DMS79 treated with DMSO at 0.1 percent for 48 hours (cell line): ENCODE results near the gene RS1.

Source experiments
- DNase-seq: peaks from one replicate; lab custom pipeline; 2025; lab: John Stamatoyannopoulos, UW

Gene RS1

GRCh38 chrX:18598413-18598812 is 73.5 kb downstream of the RS1 start:
- no peak for DNase-seq

DNA sequence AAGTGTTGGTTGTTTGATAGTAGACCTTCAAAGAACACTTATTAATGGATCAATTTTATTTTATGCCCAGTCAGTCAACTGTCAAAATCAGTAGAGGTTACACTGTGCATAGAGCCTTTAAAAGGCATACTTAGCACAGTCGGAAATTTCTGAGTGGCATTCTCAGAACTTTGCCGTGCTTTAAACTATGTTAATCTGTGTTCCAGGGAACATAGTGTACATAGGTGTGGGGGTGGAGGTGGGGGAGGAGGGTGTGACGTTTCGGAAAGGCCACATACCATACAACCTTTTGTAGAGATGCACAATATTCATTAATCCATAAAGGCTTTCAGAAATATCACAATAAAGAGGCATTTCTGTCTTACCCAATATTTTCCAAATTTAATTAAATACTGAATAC is 75.8 kb downstream of the RS1 start:
- no peak for DNase-seq

- DNase-seq: no peak
Observed at GRCh38 chrX:18594079-18594478, 77.8 kb downstream of the RS1 start.

DNA sequence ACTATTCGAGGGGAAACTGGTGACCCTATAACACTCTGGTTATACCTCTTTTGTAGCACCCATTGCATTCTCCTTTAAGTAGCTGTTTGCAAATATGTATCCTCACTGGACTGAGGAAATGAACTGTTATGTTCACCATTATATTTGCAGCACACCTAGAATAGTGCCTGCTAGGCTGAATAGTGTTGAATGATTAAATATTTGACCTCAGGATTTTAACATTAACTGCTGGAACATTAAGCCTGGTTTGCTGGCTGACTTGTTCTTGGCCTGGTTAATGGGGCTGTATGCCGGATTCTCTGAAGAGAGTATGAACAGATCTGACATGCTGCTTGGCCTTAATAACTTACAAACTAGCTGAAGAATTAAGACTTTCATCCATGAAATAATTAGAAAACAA is 80.1 kb downstream of the RS1 start:
- no peak for DNase-seq
